SH-SY5Y (cell line): Measurements from ENCODE around the gene TNS3.

Source experiments
- GATA2 ChIP-seq: IDR thresholded peaks from 2 replicates; pipeline ENCODE4 v1.6.1; 2011; ENCODE audit warnings: mild to moderate bottlenecking, low read depth, low read length
- GATA3 ChIP-seq: IDR thresholded peaks from 2 replicates; pipeline ENCODE4 v1.6.1; 2011; ENCODE audit warnings: low read depth, mild to moderate bottlenecking, low read length, moderate library complexity

GRCh38 chr7:47518827-47519226, 63.1 kb downstream of the TNS3 start:
- no peak for TF ChIP-seq GATA2
- TF ChIP-seq GATA3: no peak
